ENCODE results near the gene CFAP45.

- TF ChIP-seq CTCF (IDR thresholded peaks at IDR 0.05): no peak
- TF ChIP-seq POLR2A (IDR thresholded peaks at IDR 0.05): no peak
These were observed 68.4 kb downstream of the CFAP45 start for GRCh38 chr1:159831412-159832141.

Data from right lobe of liver (tissue), 4 donors.